H9 (cell line): ENCODE results near the gene MON2. TPM values are rescaled to one million over a fixed set of nuclear protein-coding genes. Genes with fewer than 3 reads are reported as not detected.

Experiments
- DNase-seq: peaks from one replicate; pipeline ENCODE4 v3.0.0-alpha.2; 2017
- H2AFZ ChIP-seq: one replicate; pipeline ENCODE4 v1.6.1; 2013; ENCODE audit warnings: mild to moderate bottlenecking, low read length, control low read depth, moderate library complexity
- H2AK5ac ChIP-seq: 2 replicates; pipeline ENCODE4 v1.6.1; 2013; ENCODE audit warnings: low read length, control low read depth, mixed read lengths; ENCODE audit not compliant: insufficient read length
- H2BK120ac ChIP-seq: one replicate; pipeline ENCODE4 v1.6.1; 2013; ENCODE audit warnings: low read depth, mild to moderate bottlenecking, low read length, control low read depth, inconsistent platforms; ENCODE audit not compliant: poor library complexity, severe bottlenecking
- H2BK12ac ChIP-seq: 2 replicates; pipeline ENCODE4 v1.6.1; 2013; ENCODE audit warnings: low read length, control low read depth, mixed read lengths, low read depth; ENCODE audit not compliant: insufficient read length
- H2BK15ac ChIP-seq: 2 replicates; pipeline ENCODE4 v1.6.1; 2013; ENCODE audit warnings: low read depth, low read length, control low read depth
- H2BK20ac ChIP-seq: one replicate; pipeline ENCODE4 v1.6.1; 2013; ENCODE audit warnings: low read depth, mild to moderate bottlenecking, low read length, control low read depth, inconsistent platforms; ENCODE audit not compliant: poor library complexity, severe bottlenecking
- H2BK5ac ChIP-seq: 2 replicates; pipeline ENCODE4 v1.6.1; 2013; ENCODE audit warnings: low read length, control low read depth, mixed read lengths; ENCODE audit not compliant: insufficient read length
- H3K14ac ChIP-seq: 2 replicates; pipeline ENCODE4 v1.6.1; 2013; ENCODE audit warnings: low read length, control low read depth; ENCODE audit not compliant: insufficient read depth
- H3K18ac ChIP-seq: 2 replicates; pipeline ENCODE4 v1.6.1; 2013; ENCODE audit warnings: low read depth, mild to moderate bottlenecking, mixed read lengths, low read length, control low read depth; ENCODE audit not compliant: insufficient read length
- H3K23ac ChIP-seq: 2 replicates; pipeline ENCODE4 v1.6.1; 2013; ENCODE audit warnings: low read length, control low read depth, mixed read lengths, low read depth; ENCODE audit not compliant: insufficient read length
- H3K23me2 ChIP-seq: 2 replicates; pipeline ENCODE4 v1.6.1; 2013; ENCODE audit warnings: low read depth, mild to moderate bottlenecking, mixed read lengths, low read length, control low read depth; ENCODE audit not compliant: insufficient read length, poor library complexity, severe bottlenecking
- H3K27ac ChIP-seq: 2 replicates; pipeline ENCODE4 v1.5.1; 2013; ENCODE audit warnings: low read length, control low read depth, mixed read lengths, low read depth; ENCODE audit not compliant: insufficient read length
- H3K27me3 ChIP-seq: 2 replicates; pipeline ENCODE4 v1.6.1; 2013; ENCODE audit warnings: low read length, control low read depth, inconsistent platforms; ENCODE audit not compliant: insufficient read depth
- H3K4ac ChIP-seq: 2 replicates; pipeline ENCODE4 v1.6.1; 2013; ENCODE audit warnings: low read depth, mild to moderate bottlenecking, control low read depth, inconsistent platforms, low read length, moderate library complexity
- H3K4me1 ChIP-seq: 2 replicates; pipeline ENCODE4 v1.6.1; 2013; ENCODE audit warnings: low read length, control low read depth, inconsistent platforms; ENCODE audit not compliant: insufficient read depth
- H3K4me2 ChIP-seq: 2 replicates; pipeline ENCODE4 v1.6.1; 2013; ENCODE audit warnings: low read length, control low read depth, mixed read lengths; ENCODE audit not compliant: insufficient read length, insufficient read depth
- H3K56ac ChIP-seq: 2 replicates; pipeline ENCODE4 v1.6.1; 2013; ENCODE audit warnings: low read depth, mild to moderate bottlenecking, mixed read lengths, low read length, control low read depth; ENCODE audit not compliant: insufficient read length
- H3K79me1 ChIP-seq: 2 replicates; pipeline ENCODE4 v1.6.1; 2013; ENCODE audit warnings: low read depth, mild to moderate bottlenecking, moderate library complexity, low read length, control low read depth, inconsistent platforms; ENCODE audit not compliant: insufficient read depth, poor library complexity, severe bottlenecking
- H3K79me2 ChIP-seq: 2 replicates; pipeline ENCODE4 v1.6.1; 2013; ENCODE audit warnings: low read length, control low read depth, inconsistent platforms; ENCODE audit not compliant: insufficient read depth
- H3K9ac ChIP-seq: 2 replicates; pipeline ENCODE4 v1.6.1; 2013; ENCODE audit warnings: low read length, control low read depth, mixed read lengths; ENCODE audit not compliant: insufficient read length; ENCODE audit errors: extremely low read depth
- H3K9me3 ChIP-seq: one replicate; pipeline ENCODE4 v1.6.1; 2013; ENCODE audit warnings: low read depth, low read length, inconsistent platforms; ENCODE audit not compliant: control insufficient read depth
- H3T11ph ChIP-seq: one replicate; pipeline ENCODE4 v1.6.1; 2013; ENCODE audit warnings: mild to moderate bottlenecking, low read length, control low read depth, inconsistent platforms
- H4K20me1 ChIP-seq: one replicate; pipeline ENCODE4 v1.6.1; 2013; ENCODE audit not compliant: control insufficient read depth, insufficient read length, insufficient read depth
- H4K5ac ChIP-seq: 2 replicates; pipeline ENCODE4 v1.6.1; 2013; ENCODE audit warnings: low read depth, mild to moderate bottlenecking, mixed read lengths, low read length, control low read depth; ENCODE audit not compliant: insufficient read length
- H4K8ac ChIP-seq: replicated peaks from 2 replicates; pipeline ENCODE4 v1.6.1; 2013; ENCODE audit warnings: low read length, control low read depth, mixed read lengths, low read depth; ENCODE audit not compliant: insufficient read length
- H4K91ac ChIP-seq: 2 replicates; pipeline ENCODE4 v1.6.1; 2013; ENCODE audit warnings: low read depth, mild to moderate bottlenecking, moderate library complexity, mixed read lengths, low read length, control low read depth; ENCODE audit not compliant: insufficient read length
- H3K27ac Mint-ChIP-seq, 3 experiments: 2 replicates in 2 of 3; 3 replicates in 1 of 3; pipeline ENCODE4 v1.8.0; 2020 to 2021; ENCODE audit warnings: mixed read lengths in 3 of 3, mild to moderate bottlenecking in 1 of 3, moderate library complexity in 1 of 3
- H3K27me3 Mint-ChIP-seq: 2 replicates; pipeline ENCODE4 v1.8.0; 2021; ENCODE audit warnings: low read depth, mild to moderate bottlenecking, moderate library complexity, mixed read lengths
- H3K36me3 Mint-ChIP-seq, 3 experiments: 2 replicates in 2 of 3; 3 replicates in 1 of 3; pipeline ENCODE4 v1.8.0; 2020 to 2021; ENCODE audit warnings: low read depth in 3 of 3, mixed read lengths in 3 of 3; ENCODE audit not compliant: insufficient read depth in 1 of 3
- H3K4me1 Mint-ChIP-seq, 2 experiments: 2 replicates each; pipeline ENCODE4 v1.8.0; 2020; ENCODE audit warnings: mixed read lengths in 2 of 2
- H3K4me3 Mint-ChIP-seq, 2 experiments: 2 replicates in 1 of 2; 3 replicates in 1 of 2; pipeline ENCODE4 v1.8.0; 2020 to 2021; ENCODE audit warnings: mild to moderate bottlenecking in 2 of 2, mixed read lengths in 2 of 2, moderate library complexity in 1 of 2
- H3K9me3 Mint-ChIP-seq, 2 experiments: 2 replicates in 1 of 2; 3 replicates in 1 of 2; pipeline ENCODE4 v1.8.0; 2020; ENCODE audit warnings: mild to moderate bottlenecking in 2 of 2, mixed read lengths in 2 of 2, moderate library complexity in 1 of 2
- WGBS: extraction: QIAGEN DNeasy Blood & Tissue Kit; methylation state at CpG from one replicate; pipeline ENCODE4 v1.1.7; 2013; ENCODE audit warnings: missing lambda C conversion rate, low lambda C conversion rate, mixed read lengths; ENCODE audit not compliant: insufficient read length; ENCODE audit errors: extremely low coverage; 5-methylcytosine and 5-hydroxymethylcytosine counted together
- total RNA-seq: library from RNA; stranded (reverse); gene quantifications from 2 replicates; pipeline ENCODE4 v1.2.1, GENCODE V29; 2021
- TF ChIP-seq, protein P1 (sequence below): fragments of 200-600 bp; sonication (generic); conservative IDR thresholded peaks from 3 replicates; pipeline ENCODE4 v1.8.0; 2021; ENCODE audit warnings: antibody characterized with exemption, mild to moderate bottlenecking

MON2 gene
- total RNA-seq, 1 experiment from 2014 or later, result 21.9 TPM

DNA sequence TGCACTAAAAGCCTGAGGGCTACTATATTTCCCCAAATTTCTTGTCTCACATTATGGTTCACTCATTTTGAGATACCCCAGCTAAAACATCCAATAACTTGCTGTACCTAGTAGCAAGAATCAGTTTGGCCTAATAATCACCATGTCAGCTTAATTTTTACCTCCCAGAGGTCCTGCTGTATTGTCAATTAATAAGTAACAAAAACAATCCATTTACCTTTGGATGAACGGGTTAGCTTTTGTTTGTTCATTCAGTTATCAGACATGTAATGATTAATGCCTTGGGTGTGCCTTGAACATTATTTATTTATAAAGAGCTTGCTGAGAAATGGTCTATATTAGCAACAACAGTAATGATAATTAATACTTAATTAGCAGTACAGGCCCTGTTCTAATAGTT, 57.0 kb downstream of the MON2 start:
- Histone ChIP-seq H3K56ac (no peak overlapping the region), H3K4ac (no peak overlapping the region), H2BK5ac (no peak overlapping the region), H4K20me1 (no peaks in the 10 kb centered on the region), H3T11ph (no peak overlapping the region), H3K9me3 (no peaks in the 10 kb centered on the region), H3K18ac (no peak overlapping the region), H2AK5ac (no peak overlapping the region), H2BK20ac (no peak overlapping the region), H2AFZ (no peak overlapping the region), H2BK15ac (no peak overlapping the region), H3K14ac (no peak overlapping the region), H3K4me1 (no peaks in the 10 kb centered on the region), H3K27me3 (no peaks in the 10 kb centered on the region), H3K23ac (no peak overlapping the region), H3K9ac (no peak overlapping the region), H3K23me2 (no peaks in the 10 kb centered on the region), H2BK12ac (no peak overlapping the region), H4K5ac (no peak overlapping the region), H3K4me2 (no peak overlapping the region), H3K27ac (no peak overlapping the region), H4K8ac (no peak overlapping the region), H3K79me1 (no peaks in the 10 kb centered on the region), H2BK120ac (no peak overlapping the region), H4K91ac (no peak overlapping the region), H3K79me2 (no peaks in the 10 kb centered on the region)
- TF ChIP-seq, protein P1, sequence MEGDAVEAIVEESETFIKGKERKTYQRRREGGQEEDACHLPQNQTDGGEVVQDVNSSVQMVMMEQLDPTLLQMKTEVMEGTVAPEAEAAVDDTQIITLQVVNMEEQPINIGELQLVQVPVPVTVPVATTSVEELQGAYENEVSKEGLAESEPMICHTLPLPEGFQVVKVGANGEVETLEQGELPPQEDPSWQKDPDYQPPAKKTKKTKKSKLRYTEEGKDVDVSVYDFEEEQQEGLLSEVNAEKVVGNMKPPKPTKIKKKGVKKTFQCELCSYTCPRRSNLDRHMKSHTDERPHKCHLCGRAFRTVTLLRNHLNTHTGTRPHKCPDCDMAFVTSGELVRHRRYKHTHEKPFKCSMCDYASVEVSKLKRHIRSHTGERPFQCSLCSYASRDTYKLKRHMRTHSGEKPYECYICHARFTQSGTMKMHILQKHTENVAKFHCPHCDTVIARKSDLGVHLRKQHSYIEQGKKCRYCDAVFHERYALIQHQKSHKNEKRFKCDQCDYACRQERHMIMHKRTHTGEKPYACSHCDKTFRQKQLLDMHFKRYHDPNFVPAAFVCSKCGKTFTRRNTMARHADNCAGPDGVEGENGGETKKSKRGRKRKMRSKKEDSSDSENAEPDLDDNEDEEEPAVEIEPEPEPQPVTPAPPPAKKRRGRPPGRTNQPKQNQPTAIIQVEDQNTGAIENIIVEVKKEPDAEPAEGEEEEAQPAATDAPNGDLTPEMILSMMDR, result no peak
- H3K36me3 Mint-ChIP-seq, result no peaks in the 10 kb centered on the region; a peak in 1 of 7 replicates
- H3K9me3 Mint-ChIP-seq, result no peaks in the 10 kb centered on the region
- no peak overlapping the region; a peak in 1 of 7 replicates for H3K27ac Mint-ChIP-seq
- no peaks in the 10 kb centered on the region for H3K4me1 Mint-ChIP-seq
- no peak overlapping the region for H3K4me3 Mint-ChIP-seq
- WGBS, result no CpG with 5 or more reads among the region's 1 CpG
- no peak for DNase-seq
- H3K27me3 Mint-ChIP-seq, result no peaks in the 10 kb centered on the region
